Stimulated activated CD8-positive, alpha-beta memory T cell treated with anti-CD3 and anti-CD28 coated beads, Interleukin-7, amount 100 ng/mL, for 4 hours (primary cell): ENCODE measurements around the gene C1orf141.
"Not testable (repeated sequence)": the region's sequence is repeated elsewhere in the genome, so short reads cannot be mapped to it uniquely, and the experiment has no call there.

Experiments used
- DNase-seq, 2 donors: peaks; one replicate each; pipeline ENCODE4 v3.0.0-alpha.2; 2020; ENCODE audit warnings: low read depth in 2 of 2

C1orf141 gene

DNA sequence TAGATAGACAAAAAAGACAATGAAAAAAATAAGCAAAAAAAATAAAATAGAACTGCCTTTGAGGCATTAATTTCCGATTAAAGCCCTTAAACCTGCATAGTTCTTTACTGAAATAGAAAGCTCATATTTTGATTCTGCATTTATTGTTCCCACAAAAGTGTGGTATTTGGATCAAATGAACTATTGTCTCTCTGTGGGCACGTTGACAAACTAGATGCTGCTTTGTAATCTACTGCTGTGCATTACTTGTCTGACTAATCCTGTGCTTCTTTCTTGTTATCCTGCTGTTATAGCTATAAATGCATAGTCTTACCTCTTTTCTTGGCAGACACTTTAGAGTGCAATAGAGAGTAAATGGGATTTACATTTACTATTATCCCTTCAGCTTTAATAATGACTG lies 49.4 kb downstream of the C1orf141 start:
- no peak for DNase-seq

DNA sequence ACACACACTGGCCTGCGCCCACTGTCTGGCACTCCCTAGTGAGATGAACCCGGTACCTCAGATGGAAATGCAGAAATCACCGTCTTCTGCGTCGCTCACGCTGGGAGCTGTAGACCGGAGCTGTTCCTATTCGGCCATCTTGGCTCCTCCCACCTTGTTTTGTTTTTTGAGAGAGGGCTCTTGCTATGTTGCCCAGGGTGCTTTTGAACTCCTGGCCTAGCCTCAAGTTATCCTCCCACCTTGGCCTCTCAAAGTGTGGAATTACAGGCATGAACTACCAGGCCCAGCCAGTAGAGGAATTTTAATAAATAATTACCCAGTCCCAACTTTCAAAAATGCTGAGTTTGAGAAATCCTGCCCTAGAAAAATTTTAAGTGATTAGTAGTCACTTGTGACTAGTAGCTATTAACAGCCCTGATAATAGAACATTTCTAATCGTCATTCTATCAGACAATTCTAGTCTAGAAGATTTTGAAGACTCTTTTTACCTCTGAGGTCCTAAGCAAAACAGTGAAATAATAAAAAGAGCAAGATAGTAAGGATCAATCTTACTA lies 49.9 kb downstream of the C1orf141 start:
- DNase-seq = no peak

DNA sequence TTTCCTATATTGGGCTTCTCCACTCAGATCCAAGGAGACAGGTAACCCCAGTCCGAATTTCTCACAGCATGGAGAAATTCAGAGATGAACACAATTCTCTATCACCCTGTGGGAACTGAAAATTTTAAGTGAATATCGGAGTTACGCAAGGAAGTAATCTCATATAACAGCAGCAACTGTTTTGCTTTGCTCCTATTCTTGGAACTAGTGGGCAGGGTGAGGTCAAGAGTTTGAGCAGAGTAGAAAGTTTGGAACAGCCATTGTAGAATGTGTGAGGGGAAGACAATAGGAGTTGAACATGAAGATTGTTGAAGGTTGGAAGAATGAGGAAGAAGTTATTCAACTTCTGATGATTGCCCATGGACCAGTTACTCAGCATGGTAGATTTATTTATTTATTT lies 56.5 kb downstream of the C1orf141 start:
- DNase-seq = no peak

DNA sequence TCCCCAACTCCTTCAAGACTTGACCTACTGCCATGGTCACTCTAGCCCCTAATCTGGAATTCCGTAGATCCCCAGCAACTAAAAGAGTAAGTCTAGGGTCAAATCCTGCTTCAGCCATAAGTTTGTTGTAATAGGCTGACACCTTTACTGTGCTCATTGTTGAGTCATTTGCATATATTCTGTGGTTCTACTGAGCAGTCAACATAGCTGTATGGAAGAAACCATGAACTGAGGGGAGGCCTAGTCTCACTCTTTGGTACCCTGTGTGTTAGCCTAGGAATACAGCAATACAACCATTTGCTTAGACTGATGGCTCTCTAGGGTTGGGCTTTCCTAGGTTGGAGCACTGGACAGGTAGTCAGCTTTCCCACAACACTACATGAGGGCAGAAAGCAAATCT lies 57.2 kb downstream of the C1orf141 start:
- no peak for DNase-seq

DNA sequence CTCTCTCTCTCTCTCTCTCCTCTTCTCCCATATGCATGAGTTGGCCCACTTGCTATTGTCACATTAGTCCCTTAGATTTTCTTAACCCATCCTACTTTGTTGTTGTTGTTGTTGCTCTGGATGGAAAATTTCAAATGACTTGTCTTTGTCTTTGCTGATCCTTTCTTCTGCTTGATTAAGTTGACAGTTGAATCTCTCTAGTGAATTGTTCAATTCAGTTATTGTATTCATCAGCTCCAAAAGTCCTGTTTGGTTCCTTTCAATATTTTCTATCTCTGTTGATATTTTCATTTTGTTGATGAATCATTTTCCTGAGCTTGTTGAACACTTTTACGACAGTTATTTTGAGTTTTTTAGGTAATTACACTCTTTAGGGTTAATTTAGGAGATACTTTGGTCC lies 62.0 kb downstream of the C1orf141 start:
- no peak for DNase-seq

DNA sequence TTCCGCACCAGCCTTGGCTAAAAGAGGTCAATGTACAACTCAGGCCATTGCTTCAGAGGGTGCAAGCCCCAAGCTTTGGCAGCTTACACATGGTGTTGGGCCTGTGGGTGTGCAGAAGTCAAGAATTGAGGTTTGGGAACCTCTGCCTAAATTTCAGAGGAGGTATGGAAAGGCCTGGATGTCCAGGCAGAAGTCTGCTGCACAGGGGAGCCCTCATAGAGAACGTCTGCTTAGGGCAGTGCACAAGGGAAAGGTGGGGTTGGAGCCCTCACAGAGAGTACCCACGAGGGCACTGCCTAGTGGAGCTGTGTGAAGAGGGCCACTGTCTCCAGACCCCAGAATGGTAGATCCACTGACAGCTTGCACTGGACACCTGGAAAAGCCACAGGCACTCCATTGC lies 67.1 kb downstream of the C1orf141 start:
- not testable (repeated sequence) for DNase-seq

DNA sequence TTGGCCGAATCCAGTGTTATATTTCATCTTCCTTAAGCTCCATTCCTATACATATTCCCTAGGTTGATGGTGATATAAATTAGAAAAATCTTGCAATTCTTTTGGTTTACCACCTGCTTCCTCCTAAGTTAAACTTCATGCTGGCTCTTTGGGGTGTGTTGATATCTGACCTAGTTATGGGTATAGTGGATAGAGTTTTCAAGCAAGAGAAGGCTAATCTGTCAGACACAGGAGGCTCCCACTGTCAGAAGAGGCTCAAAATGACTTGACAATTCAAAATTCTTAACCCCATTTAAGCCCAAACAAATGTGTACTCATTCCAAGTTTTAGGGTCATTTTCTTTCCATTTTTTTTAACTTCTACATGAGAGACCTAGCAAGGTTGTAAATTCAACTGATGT lies 72.4 kb downstream of the C1orf141 start:
- DNase-seq = no peak

DNA sequence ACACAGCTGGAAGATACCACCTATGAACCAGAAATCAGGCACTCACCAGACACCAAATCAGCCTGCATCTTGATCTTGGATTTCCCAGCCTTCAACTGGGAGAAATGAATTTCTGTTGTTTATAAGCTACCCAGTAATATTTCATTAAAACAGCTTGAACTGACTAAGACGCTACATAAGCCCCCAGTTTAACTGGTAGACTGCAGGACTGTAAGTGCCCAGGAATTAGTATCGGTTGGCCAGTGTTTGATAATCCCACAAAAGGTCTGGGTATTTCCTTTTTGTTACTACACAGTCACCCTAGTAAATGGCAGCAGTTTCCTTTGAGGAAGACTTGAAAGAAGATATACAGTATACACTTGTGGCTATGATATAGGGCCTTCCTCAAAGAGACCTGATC lies 73.5 kb downstream of the C1orf141 start:
- DNase-seq = no peak

DNA sequence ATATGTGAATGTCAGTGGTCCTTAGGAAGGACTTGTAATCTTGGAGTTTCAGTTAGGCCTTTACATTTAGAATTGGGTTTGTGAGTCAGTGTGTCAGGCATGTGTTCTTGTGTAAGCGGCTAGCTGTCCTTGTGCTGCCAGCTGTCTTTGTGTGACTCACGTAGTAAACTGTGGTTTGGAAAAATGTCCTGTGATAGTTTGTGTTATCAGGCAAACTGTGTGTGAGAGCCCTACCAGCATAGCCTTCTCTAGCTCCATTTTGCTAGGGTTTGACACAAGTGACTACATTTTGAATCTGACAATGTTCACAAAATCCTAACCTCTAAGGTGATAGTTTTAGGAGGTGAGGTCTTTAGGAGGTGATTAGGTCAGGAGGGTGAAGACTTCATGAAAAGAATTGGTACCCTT lies 74.0 kb downstream of the C1orf141 start:
- no peak for DNase-seq

DNA sequence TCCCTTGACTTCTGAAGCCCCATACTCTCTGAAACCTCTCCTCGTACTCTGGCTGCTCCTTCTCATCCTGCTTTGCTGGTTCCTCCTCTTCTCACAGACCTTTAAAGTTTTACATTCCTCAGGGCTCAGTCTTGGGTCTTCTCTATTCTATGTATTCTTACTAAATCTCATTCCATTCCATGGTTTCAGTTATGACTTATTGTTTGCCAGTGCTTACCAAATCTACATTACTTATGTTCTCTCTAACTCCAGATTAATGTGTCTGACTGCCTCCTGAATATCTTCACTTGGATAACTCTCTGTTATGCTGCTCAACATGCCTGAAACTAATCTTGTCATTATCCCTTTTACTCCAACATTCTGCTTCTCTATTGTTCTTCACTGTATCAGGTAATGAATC lies 75.4 kb downstream of the C1orf141 start:
- DNase-seq = no peak

DNA sequence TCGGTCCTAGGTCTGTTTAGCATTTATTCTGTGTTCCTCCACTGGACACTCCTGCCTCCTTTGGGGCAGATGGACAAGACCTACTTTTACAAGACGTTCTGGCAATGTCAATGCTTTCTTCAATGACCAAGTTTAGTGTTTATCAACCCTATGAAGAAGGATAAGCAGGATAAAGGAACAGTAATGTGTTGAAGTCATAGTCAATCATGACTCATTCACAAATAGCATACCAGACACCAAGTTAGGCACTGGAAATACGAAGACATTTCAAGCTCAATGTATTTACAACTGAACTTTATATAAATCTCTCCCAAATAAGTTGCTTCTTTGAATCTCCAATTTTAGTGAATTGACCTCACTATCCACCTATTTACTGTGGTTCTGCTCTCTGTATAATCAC lies 76.0 kb downstream of the C1orf141 start:
- DNase-seq = no peak

DNA sequence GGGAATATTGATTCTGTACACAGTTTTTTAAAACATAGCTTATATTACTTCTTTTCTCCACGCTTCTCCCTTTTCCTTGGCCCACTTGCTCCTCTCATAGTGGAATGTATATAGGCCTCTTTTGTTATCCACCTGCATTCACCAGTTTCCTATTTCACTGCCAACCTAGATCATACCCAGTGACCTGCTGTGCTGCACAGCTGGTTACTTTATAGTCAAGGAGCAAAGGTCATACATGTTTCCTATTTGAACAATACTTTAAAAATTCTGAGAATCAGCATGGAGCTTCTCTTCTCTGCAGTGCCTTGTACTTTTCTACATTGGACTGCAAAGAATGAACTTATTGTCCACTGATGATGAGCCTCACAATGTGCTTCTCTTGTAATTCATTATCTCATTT lies 76.5 kb downstream of the C1orf141 start:
- no peak for DNase-seq

DNA sequence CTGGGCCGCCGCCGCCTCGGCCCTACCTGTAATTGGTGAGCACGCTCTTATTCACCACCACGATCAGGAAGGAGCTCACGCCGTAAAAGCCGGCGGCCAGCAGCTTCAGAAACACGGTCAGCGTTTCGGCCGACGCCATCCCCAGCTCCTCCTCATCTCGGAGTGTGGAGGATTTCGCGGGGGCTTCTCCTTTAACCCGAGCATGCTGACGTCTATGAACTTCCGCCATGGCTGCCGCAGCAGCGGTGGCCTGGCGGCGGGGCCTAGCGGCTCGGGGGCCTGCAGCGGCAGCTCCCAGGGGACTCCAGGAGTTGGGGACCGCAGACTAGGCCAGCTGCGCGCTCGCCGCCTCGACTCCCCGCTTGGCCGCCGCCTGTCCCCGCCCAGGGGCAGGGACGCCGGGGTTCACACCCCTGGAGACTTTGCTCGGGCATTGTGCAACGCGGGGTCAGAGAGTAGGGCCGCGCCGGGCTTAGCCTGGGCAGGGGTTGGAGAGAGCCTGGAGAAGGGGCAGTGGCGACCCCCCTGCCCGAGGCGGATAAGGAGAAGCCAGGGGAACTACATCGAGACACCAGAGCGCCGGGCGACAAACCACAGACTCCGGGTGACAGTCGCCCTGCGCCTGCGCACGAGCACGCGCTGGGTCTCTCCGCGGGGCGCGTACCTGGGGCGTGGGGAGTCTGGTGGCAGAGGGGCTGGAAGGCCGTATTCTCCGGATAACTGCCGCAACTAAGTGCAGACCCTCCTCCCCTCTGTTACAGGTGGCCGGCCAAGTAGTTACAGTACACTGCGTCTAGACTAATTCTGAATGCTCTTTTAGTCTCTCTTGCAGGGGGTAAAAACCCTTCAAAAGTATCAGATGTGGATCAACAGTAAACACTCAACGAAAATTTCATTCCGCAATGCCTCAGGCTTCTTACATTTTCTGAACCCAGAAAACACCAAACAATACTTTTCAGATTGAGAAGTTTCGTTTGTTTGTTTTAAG lies 80.7 kb downstream of the C1orf141 start, which contains the start of gene SLC35D1:
SLC35D1 (minus strand) TSS at position 364 of the 988 bp plus-strand sequence; CDS start at position 229, 135 bp downstream.
- DNase-seq = peak; percentile 64 to 69

DNA sequence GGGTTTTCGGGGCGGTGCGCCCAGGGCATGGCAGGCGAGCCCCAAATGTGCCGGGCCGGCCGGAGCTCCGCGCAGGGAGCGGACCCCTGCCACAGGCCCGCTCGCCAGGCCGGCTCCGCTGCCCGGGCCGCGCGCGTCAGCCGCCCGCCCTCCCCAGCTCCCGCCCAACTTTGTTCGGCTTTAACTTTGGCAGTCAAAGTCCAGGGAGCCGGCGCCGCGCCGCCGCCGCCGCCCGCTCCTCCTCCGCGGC lies 81.3 kb downstream of the C1orf141 start:
- DNase-seq = no peak

DNA sequence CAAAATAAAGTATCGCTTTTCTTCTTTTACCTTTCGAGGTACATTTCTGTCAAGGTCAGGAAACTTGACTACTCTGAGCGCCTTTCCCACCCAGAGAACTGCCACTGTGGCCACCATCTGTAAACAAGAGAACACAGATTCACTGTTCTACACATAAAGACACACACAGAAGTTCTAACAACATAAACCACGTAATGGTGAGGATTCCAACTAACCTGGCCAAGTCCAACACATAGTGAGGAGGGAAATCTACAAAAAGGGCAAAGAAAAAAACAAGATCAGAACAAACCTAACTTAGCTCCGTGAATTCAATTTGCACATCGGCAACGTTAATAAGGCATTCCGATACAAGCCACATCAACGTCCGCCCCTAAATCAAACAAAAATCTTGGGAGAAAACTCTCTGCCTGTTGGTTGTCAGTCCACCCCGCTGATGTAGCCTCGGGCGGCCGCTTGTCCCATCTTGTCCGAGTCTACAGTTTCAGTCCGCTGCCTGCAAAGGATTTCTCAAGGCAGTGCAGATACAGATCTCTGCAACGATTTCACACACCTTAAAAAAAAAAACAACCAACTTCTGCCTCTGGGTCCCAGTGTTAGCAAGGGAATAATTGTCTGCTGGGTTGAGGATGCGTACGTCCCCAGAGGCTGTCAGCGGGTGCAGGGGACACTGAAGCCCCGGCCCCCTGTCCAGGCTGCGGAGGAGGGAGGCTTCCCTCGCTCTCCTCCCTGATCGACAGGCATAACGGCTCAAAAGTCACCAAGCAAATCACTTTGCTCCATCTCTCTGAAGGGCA lies 81.8 kb downstream of the C1orf141 start:
- peak in 1 of 2 donors; percentile 12 for DNase-seq

DNA sequence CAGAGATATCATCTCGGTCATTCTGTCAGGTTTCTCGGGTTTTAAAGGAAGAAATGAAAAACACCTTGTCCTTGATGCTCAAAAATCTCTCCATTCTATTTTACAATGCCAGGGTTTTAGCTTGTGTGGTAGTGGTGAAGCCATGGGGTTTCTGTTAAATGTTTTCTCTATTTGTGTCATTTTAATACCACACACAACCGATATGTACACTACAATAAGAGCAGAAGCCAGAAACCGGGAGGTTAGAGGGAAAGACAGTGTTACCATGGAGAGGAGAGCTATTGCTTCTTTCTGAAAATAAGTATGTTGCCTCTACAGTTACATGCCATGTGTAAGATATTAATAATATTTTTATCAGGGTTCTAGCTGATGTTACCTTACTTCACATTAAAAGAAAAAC lies 83.6 kb downstream of the C1orf141 start:
- DNase-seq = no peak

DNA sequence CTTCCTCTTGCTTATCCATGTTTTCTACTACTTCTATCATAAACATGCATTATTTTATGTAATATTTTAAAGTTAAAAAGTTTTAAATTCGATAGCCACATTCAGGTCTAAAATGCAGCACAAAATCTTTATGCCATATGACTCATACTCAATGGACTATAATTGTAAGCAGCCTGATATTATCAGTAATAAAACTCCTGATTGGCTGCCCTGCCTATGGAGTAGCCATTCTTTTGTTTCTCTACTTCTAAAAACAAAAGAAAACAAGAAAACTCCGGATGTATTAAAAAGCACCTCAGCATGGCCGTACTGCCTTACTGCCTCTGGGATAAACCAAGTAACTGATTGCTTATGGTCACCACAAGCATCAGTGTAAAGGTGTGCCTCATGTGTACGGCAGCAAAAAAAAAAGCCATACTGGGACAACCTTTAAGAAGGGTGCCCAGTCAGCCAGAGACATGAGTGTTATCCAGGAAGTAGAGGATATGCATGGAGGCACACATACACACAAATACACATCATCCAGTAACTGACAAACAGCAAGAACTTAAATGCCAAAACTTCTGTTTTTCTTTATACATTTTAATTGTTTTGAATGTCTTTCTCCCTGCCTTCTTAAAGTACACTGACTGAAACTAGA lies 90.0 kb downstream of the C1orf141 start:
- DNase-seq = no peak

DNA sequence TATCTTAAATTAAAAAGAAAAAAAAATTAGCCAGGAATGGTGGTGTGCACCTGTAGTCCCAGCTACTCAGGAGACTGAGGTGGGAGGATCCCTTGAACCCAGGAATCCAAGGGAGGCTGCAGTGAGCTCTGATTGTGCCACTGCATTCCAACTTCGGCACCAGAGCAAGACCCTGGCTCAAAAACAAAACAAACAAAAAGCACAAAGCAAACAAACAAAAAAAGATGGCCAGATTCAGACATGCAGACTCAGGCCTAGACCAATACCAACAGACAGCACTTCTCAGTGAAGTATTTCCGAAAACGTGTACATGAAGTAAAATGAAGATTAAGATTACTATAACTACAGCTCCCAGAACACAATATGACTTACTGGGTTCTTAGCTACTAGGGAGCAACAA lies 91.4 kb downstream of the C1orf141 start:
- no peak for DNase-seq
